Measurements from ENCODE around the gene DEXI. TPM values are rescaled to one million over a fixed set of nuclear protein-coding genes. Genes with fewer than 3 reads are reported as not detected.

DEXI gene
- total RNA-seq, 4 donors from 2014 or later: 106 to 133 (median 125) TPM

DNA sequence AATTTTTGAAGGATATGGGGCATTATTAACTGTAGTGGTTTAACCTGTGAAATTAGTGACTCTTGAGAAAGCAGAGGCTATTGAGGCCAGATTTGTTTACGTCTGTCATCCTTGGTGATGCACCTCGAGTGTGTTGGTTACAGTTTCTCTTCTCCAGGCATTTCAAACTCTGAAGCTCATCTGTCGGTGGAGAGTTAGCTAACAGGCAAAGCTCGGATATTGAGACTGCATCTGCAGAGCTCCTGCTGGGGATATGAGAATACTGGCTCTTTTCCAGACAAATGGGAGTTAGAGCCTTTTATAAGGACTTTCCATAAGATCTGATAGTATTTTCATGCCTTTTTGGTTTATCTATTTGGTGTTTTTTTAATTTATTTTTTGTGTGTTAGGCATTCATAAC is 8.8 kb upstream of the DEXI start:
- H3K9me3 ChIP-seq: no peaks in the 10 kb centered on the region
- no peak for DNase-seq (ENCODE audit: extremely low spot score)
- intact Hi-C loops (cut with DNase I): no loop called here
- WGBS: 49% methylated on average over 4 of the region's 4 CpGs
- no peak overlapping the region for H3K27ac ChIP-seq (replicated peaks in 1 of 4)
- H3K27me3 ChIP-seq: no peaks in the 10 kb centered on the region
- TF ChIP-seq POLR2AphosphoS5 (IDR thresholded peaks at IDR 0.05): no peak
- no peak for TF ChIP-seq POLR2A (IDR thresholded peaks at IDR 0.05; ENCODE audit: low read depth)
- TF ChIP-seq CTCF (IDR thresholded peaks at IDR 0.05): no peak
- no peak for TF ChIP-seq EP300 (IDR thresholded peaks at IDR 0.05)
- H3K4me3 ChIP-seq: no peak overlapping the region
- H3K4me1 ChIP-seq: peaks cover 18 to 45% (median 32%) of the 10 kb centered on the region in 4 donors
- no peaks in the 10 kb centered on the region for H3K36me3 ChIP-seq

GRCh38 chr16:10950393-10950792 is 8.1 kb upstream of the DEXI start:
- WGBS: 64% methylated on average over 5 of the region's 5 CpGs
- TF ChIP-seq CTCF (IDR thresholded peaks at IDR 0.05) (no peak), POLR2A (IDR thresholded peaks at IDR 0.05; ENCODE audit: low read depth) (no peak), EP300 (IDR thresholded peaks at IDR 0.05) (no peak)
- no peaks in the 10 kb centered on the region for H3K9me3 ChIP-seq
- DNase-seq (ENCODE audit: extremely low spot score): no peak
- H3K27ac ChIP-seq (replicated peaks in 1 of 4): no peak overlapping the region
- intact Hi-C loops (cut with DNase I): no loop called here
- H3K36me3 ChIP-seq: no peaks in the 10 kb centered on the region
- peaks cover 24 to 52% (median 38%) of the 10 kb centered on the region in 4 donors for H3K4me1 ChIP-seq
- H3K4me3 ChIP-seq: no peak overlapping the region
- H3K27me3 ChIP-seq: no peaks in the 10 kb centered on the region

- intact Hi-C loops (cut with DNase I): loop anchor here (10.0 kb wide), 1 partner anchor 715 kb away; the partner anchor contains the start of gene SNN
- no peaks in the 10 kb centered on the region for H3K9me3 ChIP-seq
- peaks cover 30 to 59% (median 44%) of the 10 kb centered on the region in 4 donors for H3K4me1 ChIP-seq
- H3K27me3 ChIP-seq: no peaks in the 10 kb centered on the region
- 81% methylated on average over 7 of the region's 7 CpGs for WGBS
- no peak for DNase-seq (ENCODE audit: extremely low spot score)
- no peaks in the 10 kb centered on the region for H3K36me3 ChIP-seq
- H3K4me3 ChIP-seq: no peak overlapping the region
- TF ChIP-seq POLR2AphosphoS5 (IDR thresholded peaks at IDR 0.05) (no peak), EP300 (IDR thresholded peaks at IDR 0.05) (no peak), POLR2A (IDR thresholded peaks at IDR 0.05; ENCODE audit: low read depth) (no peak), CTCF (IDR thresholded peaks at IDR 0.05) (no peak)
- H3K27ac ChIP-seq (replicated peaks in 1 of 4): no peak overlapping the region
These were observed 7.2 kb upstream of the DEXI start for GRCh38 chr16:10949424-10949970.

GRCh38 chr16:10947211-10947787 is 5.0 kb upstream of the DEXI start:
- Histone ChIP-seq H3K36me3 (no peaks in the 10 kb centered on the region), H3K27me3 (no peaks in the 10 kb centered on the region), H3K4me3 (no peak overlapping the region), H3K27ac (replicated peaks in 1 of 4) (no peak overlapping the region), H3K9me3 (no peaks in the 10 kb centered on the region), H3K4me1 (peaks cover 46 to 70% (median 55%) of the 10 kb centered on the region in 4 donors)
- 93% methylated on average over 5 of the region's 10 CpGs for WGBS
- TF ChIP-seq EP300 (IDR thresholded peaks at IDR 0.05): no peak
- no peak for TF ChIP-seq POLR2AphosphoS5 (IDR thresholded peaks at IDR 0.05)
- no peak for TF ChIP-seq POLR2A (IDR thresholded peaks at IDR 0.05; ENCODE audit: low read depth)
- no peak for TF ChIP-seq CTCF (IDR thresholded peaks at IDR 0.05)
- intact Hi-C loops (cut with DNase I): loop anchor here (10.0 kb wide), 1 partner anchor 718 kb away; the partner anchor contains the start of gene SNN
- DNase-seq (ENCODE audit: extremely low spot score): no peak

Data from esophagus muscularis mucosa (tissue), 4 donors.